Fibroblast of lung (primary cell): ENCODE results near the gene NF1. TPM values are rescaled to one million over a fixed set of nuclear protein-coding genes. Genes with fewer than 3 reads are reported as not detected.

Experiments used
- DNase-seq, 2 donors: peaks; one replicate each; pipeline versions ENCODE4 v3.0.0 to v3.0.0-alpha.2; 2010; ENCODE audit warnings: low read depth in 2 of 2
- H2AFZ ChIP-seq: 2 replicates; pipeline ENCODE4 v1.5.1; 2012; ENCODE audit warnings: low read length, control low read depth, inconsistent platforms
- H3K27ac ChIP-seq: 2 replicates; pipeline ENCODE4 v1.5.1; 2011; ENCODE audit warnings: low read length, control low read depth; ENCODE audit not compliant: insufficient read depth
- H3K27me3 ChIP-seq: 2 replicates; pipeline ENCODE4 v1.5.1; 2011; ENCODE audit warnings: mild to moderate bottlenecking, low read length; ENCODE audit not compliant: control insufficient read depth, insufficient read depth
- H3K36me3 ChIP-seq: 2 replicates; pipeline ENCODE4 v1.5.1; 2011; ENCODE audit warnings: low read length; ENCODE audit not compliant: control insufficient read depth, insufficient read depth
- H3K4me1 ChIP-seq: 2 replicates; pipeline ENCODE4 v1.5.1; 2011; ENCODE audit warnings: low read length; ENCODE audit not compliant: control insufficient read depth, insufficient read depth; ENCODE audit errors: extremely low read depth
- H3K4me2 ChIP-seq: 2 replicates; pipeline ENCODE4 v1.5.1; 2011; ENCODE audit warnings: low read length, control low read depth; ENCODE audit not compliant: insufficient read depth; ENCODE audit errors: extremely low read depth
- H3K4me3 ChIP-seq, 4 experiments: fragments of 200-600 bp in 1 of 4; sonication (generic) in 1 of 4; replicated peaks in 1 of 4; 2 replicates each; pipeline ENCODE4 v1.5.1; 2011 to 2016; ENCODE audit warnings: low read length in 4 of 4, low read depth in 3 of 4, mild to moderate bottlenecking in 3 of 4, control low read depth in 2 of 4, inconsistent platforms in 1 of 4, mixed read lengths in 1 of 4; ENCODE audit not compliant: insufficient read depth in 1 of 4; ENCODE audit errors: control extremely low read depth in 1 of 4
- H3K79me2 ChIP-seq: 2 replicates; pipeline ENCODE4 v1.5.1; 2012; ENCODE audit warnings: mild to moderate bottlenecking, low read length, inconsistent platforms; ENCODE audit not compliant: control insufficient read depth, insufficient read depth
- H3K9ac ChIP-seq: 2 replicates; pipeline ENCODE4 v1.5.1; 2011; ENCODE audit warnings: mild to moderate bottlenecking, low read length, control low read depth; ENCODE audit not compliant: insufficient read depth
- H3K9me3 ChIP-seq: 2 replicates; pipeline ENCODE4 v1.5.1; 2012; ENCODE audit warnings: low read depth, low read length; ENCODE audit not compliant: control insufficient read depth, insufficient read depth
- H4K20me1 ChIP-seq: 2 replicates; pipeline ENCODE4 v1.5.1; 2011; ENCODE audit warnings: low read length; ENCODE audit not compliant: control insufficient read depth, insufficient read depth; ENCODE audit errors: extremely low read depth
- CTCF ChIP-seq, 2 donors: IDR thresholded peaks in 1 of 2; conservative IDR thresholded peaks in 1 of 2; 1 replicate in 1 of 2; 2 replicates in 1 of 2; pipeline ENCODE4 v1.5.1; 2011 to 2012; ENCODE audit warnings: low read length in 2 of 2, control low read depth in 1 of 2, inconsistent platforms in 1 of 2, low read depth in 1 of 2, mild to moderate bottlenecking in 1 of 2
- EZH2 ChIP-seq: IDR thresholded peaks from 2 replicates; pipeline ENCODE4 v1.5.1; 2012; ENCODE audit warnings: low read length, control low read depth, mild to moderate bottlenecking; ENCODE audit errors: missing control alignments
- polyA plus RNA-seq, 2 donors: library from polyadenylated mRNA; depleted of rRNA in 1 of 2; stranded (reverse) in 1 of 2; unstranded in 1 of 2; fragments of >200 nt; gene quantifications; 2 replicates each; pipeline ENCODE4 v1.2.1, GENCODE V29; 2011 to 2012; ENCODE audit warnings: missing spikeins in 1 of 2
- total RNA-seq: library from RNA; depleted of rRNA; stranded (reverse); fragments of >200 nt; gene quantifications from 2 replicates; pipeline ENCODE4 v1.2.1, GENCODE V29; 2014

NF1 gene
- total and polyA plus RNA-seq, 2 donors (not counting 1 experiment from before 2014, with no cell fraction given) = 52.8 to 78.8 TPM

GRCh38 chr17:31296142-31296541 is 201.4 kb downstream of the NF1 start:
- Histone ChIP-seq H3K27me3 (no peaks in the 10 kb centered on the region), H3K36me3 (no peaks in the 10 kb centered on the region)

GRCh38 chr17:31297090-31297489 is 202.3 kb downstream of the NF1 start, which contains the start of gene OMG:
Gene OMG, minus strand, starts transcription at chr17:31297239. Its CDS starts 908 bp downstream, at chr17:31296331.
- Histone ChIP-seq H3K9me3 (no peaks in the 10 kb centered on the region), H3K79me2 (no peaks in the 10 kb centered on the region), H3K9ac (no peak within 1 kb of the TSS), H3K4me3 (no peak within 1 kb of the TSS), H3K27me3 (no peaks in the 10 kb centered on the region), H3K4me2 (no peak within 1 kb of the TSS), H3K36me3 (no peaks in the 10 kb centered on the region), H3K27ac (no peak within 1 kb of the TSS), H2AFZ (no peak within 1 kb of the TSS), H3K4me1 (no peaks in the 10 kb centered on the region), H4K20me1 (no peaks in the 10 kb centered on the region)
- no peak for TF ChIP-seq CTCF (conservative IDR thresholded peaks at IDR 0.05 in 1 of 2, IDR thresholded peaks at IDR 0.05 in 1 of 2; ENCODE audit: low read depth in 1 of 2, low read length in 2 of 2)
- no peak for TF ChIP-seq EZH2
- no peak for DNase-seq

More at GRCh38 chr17:31296142-31296541, 201.4 kb downstream of the NF1 start:
- H3K9me3 ChIP-seq = no peaks in the 10 kb centered on the region
- DNase-seq = no peak
- no peaks in the 10 kb centered on the region for H3K4me1 ChIP-seq
- no peak overlapping the region for H3K9ac ChIP-seq
- no peaks in the 10 kb centered on the region for H4K20me1 ChIP-seq
- no peak for TF ChIP-seq EZH2
- TF ChIP-seq CTCF (conservative IDR thresholded peaks at IDR 0.05 in 1 of 2, IDR thresholded peaks at IDR 0.05 in 1 of 2; ENCODE audit: low read depth in 1 of 2, low read length in 2 of 2) = no peak
- H3K4me3 ChIP-seq = no peak overlapping the region
- H3K4me2 ChIP-seq = no peak overlapping the region
- no peaks in the 10 kb centered on the region for H3K79me2 ChIP-seq
- H2AFZ ChIP-seq = no peak overlapping the region
- H3K27ac ChIP-seq = no peak overlapping the region

- no peak for TF ChIP-seq CTCF (conservative IDR thresholded peaks at IDR 0.05 in 1 of 2, IDR thresholded peaks at IDR 0.05 in 1 of 2; ENCODE audit: low read depth in 1 of 2, low read length in 2 of 2)
- no peak for TF ChIP-seq EZH2
- H3K4me3 ChIP-seq = no peak overlapping the region
- no peak for DNase-seq
- H4K20me1 ChIP-seq = no peaks in the 10 kb centered on the region
- H3K4me2 ChIP-seq = no peak overlapping the region
- no peaks in the 10 kb centered on the region for H3K79me2 ChIP-seq
- H3K36me3 ChIP-seq = no peaks in the 10 kb centered on the region
- no peak overlapping the region for H2AFZ ChIP-seq
- H3K27ac ChIP-seq = no peak overlapping the region
- no peak overlapping the region for H3K9ac ChIP-seq
- H3K27me3 ChIP-seq = no peaks in the 10 kb centered on the region
- H3K4me1 ChIP-seq = no peaks in the 10 kb centered on the region
- no peaks in the 10 kb centered on the region for H3K9me3 ChIP-seq
Measured at GRCh38 chr17:31299624-31300023, 204.8 kb downstream of the NF1 start.
